Keratinocyte (primary cell): ENCODE measurements around the gene CHCHD6. TPM values are rescaled to one million over a fixed set of nuclear protein-coding genes. Genes with fewer than 3 reads are reported as not detected.
A peak's percentile ranks its signal among the peaks of the same experiment; 100 is the strongest.

ENCODE experiments used
- DNase-seq: peaks from one replicate; pipeline ENCODE4 v3.0.0-alpha.2; 2011; ENCODE audit warnings: low read depth, missing footprints, low spot score
- FAIRE-seq: peaks from 2 replicates; lab custom pipeline; 2011; peaks lifted over from hg19 to GRCh38; lab: Jason Lieb, UNC
- H2AFZ ChIP-seq: 2 replicates; pipeline ENCODE4 v1.6.0; 2012; ENCODE audit warnings: low read length, control low read depth, inconsistent platforms; ENCODE audit not compliant: control insufficient read depth
- H3K27ac ChIP-seq: 2 replicates; pipeline ENCODE4 v1.5.1; 2011; ENCODE audit warnings: low read length; ENCODE audit not compliant: control insufficient read depth, insufficient read depth
- H3K27me3 ChIP-seq: 3 replicates; pipeline ENCODE4 v1.6.0; 2011; ENCODE audit warnings: low read length; ENCODE audit not compliant: control insufficient read depth, insufficient read depth; ENCODE audit errors: extremely low read depth
- H3K36me3 ChIP-seq, 2 experiments: 2 replicates in 1 of 2; 3 replicates in 1 of 2; pipeline ENCODE4 v1.5.1; 2011; ENCODE audit warnings: low read length in 2 of 2, mild to moderate bottlenecking in 1 of 2; ENCODE audit not compliant: control insufficient read depth in 2 of 2, insufficient read depth in 2 of 2; ENCODE audit errors: extremely low read depth in 1 of 2
- H3K4me1 ChIP-seq: 3 replicates; pipeline ENCODE4 v1.5.1; 2011; ENCODE audit warnings: low read length; ENCODE audit not compliant: control insufficient read depth, insufficient read depth; ENCODE audit errors: extremely low read depth
- H3K4me2 ChIP-seq: 3 replicates; pipeline ENCODE4 v1.6.0; 2011; ENCODE audit warnings: low read depth, low read length; ENCODE audit not compliant: control insufficient read depth, insufficient read depth; ENCODE audit errors: extremely low read depth
- H3K4me3 ChIP-seq, 3 experiments: fragments of 200-600 bp in 1 of 3; sonication (generic) in 1 of 3; 2 replicates in 2 of 3; 3 replicates in 1 of 3; pipeline ENCODE4 v1.5.1; 2011 to 2016; ENCODE audit warnings: low read length in 3 of 3, mild to moderate bottlenecking in 3 of 3, control low read depth in 2 of 3, inconsistent platforms in 1 of 3, low read depth in 1 of 3, mixed read lengths in 1 of 3, mixed run types in 1 of 3, moderate library complexity in 1 of 3; ENCODE audit not compliant: control insufficient read depth in 2 of 3, insufficient read depth in 2 of 3; ENCODE audit errors: extremely low read depth in 1 of 3
- H3K79me2 ChIP-seq: 2 replicates; pipeline ENCODE4 v1.6.0; 2012; ENCODE audit warnings: low read length; ENCODE audit not compliant: control insufficient read depth, insufficient read depth
- H3K9ac ChIP-seq: 3 replicates; pipeline ENCODE4 v1.6.0; 2011; ENCODE audit warnings: low read length; ENCODE audit not compliant: control insufficient read depth, insufficient read depth; ENCODE audit errors: extremely low read depth
- H3K9me1 ChIP-seq: 3 replicates; pipeline ENCODE4 v1.6.0; 2011; ENCODE audit warnings: low read length; ENCODE audit not compliant: control insufficient read depth, insufficient read depth; ENCODE audit errors: extremely low read depth
- H3K9me3 ChIP-seq: 2 replicates; pipeline ENCODE4 v1.5.1; 2012; ENCODE audit warnings: low read depth, low read length; ENCODE audit not compliant: control insufficient read depth
- H4K20me1 ChIP-seq: 3 replicates; pipeline ENCODE4 v1.6.0; 2011; ENCODE audit warnings: low read length; ENCODE audit not compliant: control insufficient read depth, insufficient read depth; ENCODE audit errors: extremely low read depth
- EZH2 ChIP-seq: IDR thresholded peaks from one replicate; pipeline ENCODE4 v1.6.1; 2012; ENCODE audit warnings: inconsistent platforms, mild to moderate bottlenecking, low read length, moderate library complexity
- dilution Hi-C: fragments of 300-500 bp; cut with MboI; formaldehyde crosslinking; loops from one replicate; pipeline ENCODE4 v1.7.0; 2020; ENCODE audit warnings: low sequenced_read_pairs; ENCODE audit not compliant: extremely low pct_ligation_motif_present
- polyA plus RNA-seq, 5 experiments: library from polyadenylated mRNA; depleted of rRNA in 3 of 5; stranded (reverse) in 3 of 5; stranded (forward) in 1 of 5; unstranded in 1 of 5; fragments of >200 nt; gene quantifications; 1 replicate in 1 of 5; 2 replicates in 3 of 5; 3 replicates in 1 of 5; pipeline versions ENCODE4 v1.2.1 to v1.2.3, GENCODE V29; 2011 to 2012; ENCODE audit warnings: missing spikeins in 2 of 5, low read depth in 1 of 5, low replicate concordance in 1 of 5
- TF ChIP-seq, protein P1 (sequence below), 3 experiments: IDR thresholded peaks in 1 of 3; conservative IDR thresholded peaks in 1 of 3; optimal IDR thresholded peaks in 1 of 3; 2 replicates in 2 of 3; 3 replicates in 1 of 3; pipeline versions ENCODE3 to v1.5.1; 2011; ENCODE audit warnings: low read length in 3 of 3, mild to moderate bottlenecking in 3 of 3, moderate library complexity in 2 of 3, control low read depth in 1 of 3, inconsistent platforms in 1 of 3; ENCODE audit not compliant: insufficient read depth in 2 of 3; ENCODE audit errors: extremely low read depth in 1 of 3

The CHCHD6 gene
- polyA plus RNA-seq, 1 donor (not counting 4 experiments of a cell fraction or from before 2014, with no cell fraction given), result 21.7 TPM

DNA sequence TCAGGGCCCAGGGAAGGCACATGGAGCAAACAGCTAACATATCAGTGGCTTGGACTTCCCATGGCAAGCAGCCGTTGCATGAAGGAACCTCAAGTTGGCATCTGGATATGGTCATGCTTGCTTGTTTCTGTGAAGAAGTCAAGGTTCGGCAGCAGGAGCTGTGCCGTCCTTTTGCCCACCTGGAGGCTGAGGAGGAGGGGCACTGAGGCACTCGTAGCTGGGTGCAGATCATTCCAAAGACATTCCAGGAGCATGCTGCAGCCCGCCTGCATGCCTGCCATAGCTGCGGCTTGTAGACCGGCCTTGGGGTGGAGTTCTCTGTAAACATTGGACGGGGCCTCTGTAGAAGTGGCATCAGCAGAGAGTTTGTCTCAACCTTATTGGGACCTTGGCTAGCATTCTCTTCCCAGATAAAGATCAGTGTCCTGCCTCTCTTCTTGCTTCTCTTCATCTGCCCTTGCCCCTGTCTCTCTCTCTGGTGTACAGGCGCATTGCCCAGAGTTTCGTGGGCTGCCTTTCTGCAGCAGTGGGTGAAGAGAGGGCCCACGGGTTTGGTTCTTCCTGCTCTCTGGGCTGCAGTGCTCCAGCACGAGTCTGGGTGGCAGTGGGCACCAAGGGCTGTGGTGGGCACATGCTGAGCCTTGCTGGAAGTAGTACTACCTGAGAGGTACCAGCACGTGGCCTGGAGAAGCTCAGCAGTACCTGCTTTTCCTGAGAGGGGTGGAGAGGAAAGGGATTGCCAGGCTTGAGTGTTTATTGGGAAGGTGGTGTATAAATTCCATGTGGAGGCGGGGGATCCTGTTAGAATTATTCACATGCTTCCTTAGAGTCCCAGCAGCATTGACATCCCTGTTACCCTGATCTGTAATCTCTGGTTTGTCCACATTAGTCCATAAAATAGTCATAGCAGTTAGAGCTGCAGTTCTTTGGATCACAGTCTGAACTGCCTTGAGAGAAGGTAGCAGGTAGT, 49.4 kb downstream of the CHCHD6 start:
- FAIRE-seq (peak; percentile 99), DNase-seq (peak; percentile 89)
- Histone ChIP-seq H2AFZ (peak overlapping the region; percentile 39), H3K4me2 (peak overlapping the region; percentile 43), H3K27me3 (no peaks in the 10 kb centered on the region), H4K20me1 (no peaks in the 10 kb centered on the region), H3K9ac (peak overlapping the region; percentile 64), H3K4me1 (peaks cover 33% of the 10 kb centered on the region), H3K27ac (peak overlapping the region; percentile 84), H3K9me1 (no peaks in the 10 kb centered on the region), H3K9me3 (no peaks in the 10 kb centered on the region), H3K36me3 (peaks cover 2% of the 10 kb centered on the region in 2 experiments), H3K4me3 (peak overlapping the region in 1 of 3 experiments; percentile 1), H3K79me2 (peaks cover 3% of the 10 kb centered on the region)
- no peak for TF ChIP-seq EZH2
- dilution Hi-C loops, result no loop called here

DNA sequence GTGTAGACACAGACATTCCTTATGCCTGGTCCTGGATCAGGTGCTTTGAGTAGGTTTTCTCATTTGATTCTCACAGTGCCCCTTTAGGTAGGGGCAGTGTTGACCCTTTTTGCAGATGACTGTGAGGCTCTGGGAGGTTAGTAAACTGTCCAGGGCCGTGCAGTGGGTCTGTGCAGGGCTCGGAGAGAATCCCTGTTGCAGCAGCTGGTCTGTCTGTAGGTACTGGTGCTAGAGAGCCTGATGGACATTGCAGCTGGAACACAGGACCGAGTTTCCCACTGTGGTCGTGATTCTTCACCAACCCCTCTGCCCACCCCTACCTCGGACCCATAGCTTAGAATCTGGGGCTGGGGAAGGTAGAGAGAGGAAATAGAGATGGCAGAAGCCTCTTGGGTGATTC, 51.8 kb downstream of the CHCHD6 start:
- Histone ChIP-seq H3K27ac (no peak overlapping the region), H3K36me3 (peaks cover 2% of the 10 kb centered on the region in 2 experiments), H4K20me1 (no peaks in the 10 kb centered on the region), H2AFZ (no peak overlapping the region), H3K79me2 (peaks cover 3% of the 10 kb centered on the region), H3K4me1 (peaks cover 45% of the 10 kb centered on the region), H3K9me3 (no peaks in the 10 kb centered on the region), H3K4me2 (no peak overlapping the region), H3K9me1 (no peaks in the 10 kb centered on the region), H3K9ac (no peak overlapping the region), H3K27me3 (no peaks in the 10 kb centered on the region), H3K4me3 (no peak overlapping the region)
- dilution Hi-C loops, result no loop called here
- FAIRE-seq (no peak), DNase-seq (no peak)
- TF ChIP-seq, protein P1, sequence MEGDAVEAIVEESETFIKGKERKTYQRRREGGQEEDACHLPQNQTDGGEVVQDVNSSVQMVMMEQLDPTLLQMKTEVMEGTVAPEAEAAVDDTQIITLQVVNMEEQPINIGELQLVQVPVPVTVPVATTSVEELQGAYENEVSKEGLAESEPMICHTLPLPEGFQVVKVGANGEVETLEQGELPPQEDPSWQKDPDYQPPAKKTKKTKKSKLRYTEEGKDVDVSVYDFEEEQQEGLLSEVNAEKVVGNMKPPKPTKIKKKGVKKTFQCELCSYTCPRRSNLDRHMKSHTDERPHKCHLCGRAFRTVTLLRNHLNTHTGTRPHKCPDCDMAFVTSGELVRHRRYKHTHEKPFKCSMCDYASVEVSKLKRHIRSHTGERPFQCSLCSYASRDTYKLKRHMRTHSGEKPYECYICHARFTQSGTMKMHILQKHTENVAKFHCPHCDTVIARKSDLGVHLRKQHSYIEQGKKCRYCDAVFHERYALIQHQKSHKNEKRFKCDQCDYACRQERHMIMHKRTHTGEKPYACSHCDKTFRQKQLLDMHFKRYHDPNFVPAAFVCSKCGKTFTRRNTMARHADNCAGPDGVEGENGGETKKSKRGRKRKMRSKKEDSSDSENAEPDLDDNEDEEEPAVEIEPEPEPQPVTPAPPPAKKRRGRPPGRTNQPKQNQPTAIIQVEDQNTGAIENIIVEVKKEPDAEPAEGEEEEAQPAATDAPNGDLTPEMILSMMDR (optimal IDR thresholded peaks at IDR 0.05 in 1 of 3, IDR thresholded peaks at IDR 0.05 in 1 of 3, conservative IDR thresholded peaks at IDR 0.05 in 1 of 3; ENCODE audit: extremely low read depth in 1 of 3, insufficient read depth in 2 of 3, low read length in 3 of 3), result no peak
